Measurements from ENCODE around the gene PRF1.

GRCh38 chr10:70567603-70568002, 34.9 kb downstream of the PRF1 start:
- TF ChIP-seq CTCF (IDR thresholded peaks at IDR 0.05) (no peak), POLR2A (IDR thresholded peaks at IDR 0.05) (no peak)

Measured in esophagus squamous epithelium (tissue), 4 donors.